ENCODE results near the gene MTMR3.
A peak's percentile ranks its signal among the peaks of the same experiment; 100 is the strongest.

MTMR3 gene

GRCh38 chr22:30005213-30005857 is 122.4 kb downstream of the MTMR3 start:
- DNase-seq: peak; percentile 47 to 66

GRCh38 chr22:30007361-30007760 is 124.4 kb downstream of the MTMR3 start:
- no peak for DNase-seq

- no peak for DNase-seq
Measured at GRCh38 chr22:30008401-30008800, 125.4 kb downstream of the MTMR3 start.

GRCh38 chr22:30009478-30009877 is 126.5 kb downstream of the MTMR3 start:
- no peak for DNase-seq

GRCh38 chr22:30010789-30011405 is 127.9 kb downstream of the MTMR3 start:
- DNase-seq: no peak

GRCh38 chr22:30013201-30013600 is 130.2 kb downstream of the MTMR3 start:
- no peak for DNase-seq

- no peak for DNase-seq
Measured at GRCh38 chr22:30014244-30014643, 131.3 kb downstream of the MTMR3 start.

GRCh38 chr22:30015229-30015797 is 132.3 kb downstream of the MTMR3 start:
- DNase-seq: no peak

GRCh38 chr22:30015846-30016245 is 132.9 kb downstream of the MTMR3 start:
- DNase-seq: no peak

GRCh38 chr22:30016596-30016995 is 133.6 kb downstream of the MTMR3 start:
- DNase-seq: no peak

- no peak for DNase-seq
Measured at GRCh38 chr22:30017375-30018223, 134.6 kb downstream of the MTMR3 start.

GRCh38 chr22:30020511-30020910 is 137.5 kb downstream of the MTMR3 start:
- no peak for DNase-seq

GRCh38 chr22:30021338-30021737 is 138.4 kb downstream of the MTMR3 start:
- no peak for DNase-seq

- DNase-seq: no peak
Measured at GRCh38 chr22:30021881-30022619, 139.1 kb downstream of the MTMR3 start.

- no peak for DNase-seq
Measured at GRCh38 chr22:30023099-30023660, 140.2 kb downstream of the MTMR3 start.

- no peak for DNase-seq
Measured at GRCh38 chr22:30024231-30024630, 141.3 kb downstream of the MTMR3 start.

GRCh38 chr22:30025221-30025620 is 142.2 kb downstream of the MTMR3 start:
- no peak for DNase-seq

GRCh38 chr22:30026756-30027155 is 143.8 kb downstream of the MTMR3 start:
- DNase-seq: no peak

- no peak for DNase-seq
Measured at GRCh38 chr22:30027169-30027568, 144.2 kb downstream of the MTMR3 start.

GRCh38 chr22:30027791-30028190 is 144.8 kb downstream of the MTMR3 start:
- no peak for DNase-seq

- DNase-seq: no peak
Measured at GRCh38 chr22:30028731-30029130, 145.8 kb downstream of the MTMR3 start.

GRCh38 chr22:30029512-30029911 is 146.5 kb downstream of the MTMR3 start:
- no peak for DNase-seq

GRCh38 chr22:30030329-30030728 is 147.4 kb downstream of the MTMR3 start:
- DNase-seq: no peak
